HuH-7 (cell line): ENCODE measurements around the gene TAB3.
"Not testable (repeated sequence)": the region's sequence is repeated elsewhere in the genome, so short reads cannot be mapped to it uniquely, and the experiment has no call there.

Experiments used
- DNase-seq: peaks from one replicate; pipeline ENCODE4 v3.0.0; 2011; ENCODE audit warnings: low spot score

Gene TAB3

DNA sequence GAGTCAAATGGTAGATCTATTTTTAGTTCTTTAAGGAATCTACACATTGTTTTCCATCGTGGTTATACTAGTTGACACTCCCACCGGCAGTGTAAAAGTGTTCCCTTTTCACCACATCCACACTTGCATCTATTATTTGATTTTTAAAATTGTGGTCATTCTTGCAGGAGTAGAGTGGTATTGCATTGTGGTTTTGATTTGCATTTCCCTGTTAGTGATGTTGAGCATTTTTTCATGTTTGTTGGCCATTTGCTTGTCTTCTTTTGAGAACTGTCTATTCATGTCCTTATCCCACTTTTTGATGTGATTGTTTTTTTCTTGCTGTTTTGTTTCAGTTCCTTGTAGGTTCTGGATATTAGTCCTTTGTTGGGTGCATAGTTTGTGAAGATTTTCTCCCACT lies 70.0 kb downstream of the TAB3 start:
- DNase-seq = no peak

DNA sequence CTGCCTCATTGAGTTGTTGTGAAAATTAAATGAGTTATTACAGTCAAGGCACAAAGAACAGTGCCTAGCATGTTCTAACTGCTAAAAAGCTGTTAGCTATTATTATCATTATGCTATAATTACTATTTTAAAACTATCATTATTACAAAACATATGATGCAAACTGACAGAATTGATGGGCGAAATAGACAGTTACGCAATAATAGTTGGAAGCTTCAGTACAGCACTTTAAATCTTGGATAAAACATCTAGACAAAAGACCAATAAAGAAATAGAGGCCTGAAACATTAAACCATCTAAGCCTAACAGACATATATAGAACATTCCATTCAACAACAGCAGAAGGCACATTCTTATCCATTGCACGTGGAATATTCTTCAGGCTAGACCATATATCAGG lies 73.0 kb downstream of the TAB3 start:
- no peak for DNase-seq

- no peak for DNase-seq
Measured at GRCh38 chrX:30814978-30815377, 74.1 kb downstream of the TAB3 start.

GRCh38 chrX:30812326-30812725 lies 76.7 kb downstream of the TAB3 start:
- DNase-seq = no peak

GRCh38 chrX:30806187-30806728 lies 82.8 kb downstream of the TAB3 start:
- no peak for DNase-seq

GRCh38 chrX:30804462-30804861 lies 84.6 kb downstream of the TAB3 start:
- DNase-seq = no peak

GRCh38 chrX:30800901-30801300 lies 88.2 kb downstream of the TAB3 start:
- DNase-seq = no peak

DNA sequence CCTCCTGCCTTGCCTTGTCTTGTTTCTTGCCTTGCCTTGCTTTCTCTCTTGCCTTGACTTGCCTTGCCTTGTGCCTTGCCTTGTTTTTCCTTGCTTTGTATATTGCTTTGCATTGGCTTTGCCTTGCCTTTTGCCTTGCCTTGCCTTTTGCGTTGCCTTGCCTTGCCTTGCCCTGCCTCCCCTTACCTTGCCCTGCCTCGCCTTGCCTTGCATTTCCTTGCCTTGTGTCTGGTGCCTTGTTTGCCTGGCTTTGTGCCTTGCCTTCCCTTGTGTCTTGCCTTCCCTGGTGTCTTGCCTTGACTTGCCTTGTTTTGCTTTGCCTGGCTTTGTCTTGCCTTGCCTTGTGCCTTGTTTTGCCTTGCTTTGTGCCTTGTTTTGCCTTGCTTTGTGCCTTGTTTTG lies 89.7 kb downstream of the TAB3 start:
- DNase-seq = no peak

GRCh38 chrX:30798810-30799209 lies 90.2 kb downstream of the TAB3 start:
- DNase-seq = no peak

- DNase-seq = not testable (repeated sequence)
Measured at GRCh38 chrX:30797301-30797700, 91.8 kb downstream of the TAB3 start.

GRCh38 chrX:30795981-30796958 lies 92.8 kb downstream of the TAB3 start:
- DNase-seq = no peak

DNA sequence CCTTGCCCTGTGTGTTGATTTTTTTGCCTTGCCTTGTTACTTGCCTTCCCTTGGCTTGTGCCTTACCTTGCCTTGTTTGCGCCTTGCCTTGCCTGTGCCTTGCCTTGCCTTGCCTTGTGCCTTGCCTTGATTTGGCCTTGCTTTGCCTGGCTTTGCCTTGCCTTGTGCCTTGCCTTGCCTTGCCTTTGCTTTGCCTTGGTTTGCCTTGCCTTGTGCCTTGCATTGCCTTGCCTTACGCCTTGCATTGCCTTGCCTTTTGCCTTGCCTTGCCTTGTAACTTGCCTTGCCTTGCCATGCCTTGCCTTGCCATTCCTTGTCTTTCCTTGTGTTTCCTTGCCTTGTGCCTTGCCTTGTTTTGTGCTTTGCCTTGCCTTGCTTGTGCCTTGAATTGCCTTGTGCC lies 94.6 kb downstream of the TAB3 start:
- DNase-seq = no peak

- no peak for DNase-seq
Measured at GRCh38 chrX:30793767-30794103, 95.3 kb downstream of the TAB3 start.

DNA sequence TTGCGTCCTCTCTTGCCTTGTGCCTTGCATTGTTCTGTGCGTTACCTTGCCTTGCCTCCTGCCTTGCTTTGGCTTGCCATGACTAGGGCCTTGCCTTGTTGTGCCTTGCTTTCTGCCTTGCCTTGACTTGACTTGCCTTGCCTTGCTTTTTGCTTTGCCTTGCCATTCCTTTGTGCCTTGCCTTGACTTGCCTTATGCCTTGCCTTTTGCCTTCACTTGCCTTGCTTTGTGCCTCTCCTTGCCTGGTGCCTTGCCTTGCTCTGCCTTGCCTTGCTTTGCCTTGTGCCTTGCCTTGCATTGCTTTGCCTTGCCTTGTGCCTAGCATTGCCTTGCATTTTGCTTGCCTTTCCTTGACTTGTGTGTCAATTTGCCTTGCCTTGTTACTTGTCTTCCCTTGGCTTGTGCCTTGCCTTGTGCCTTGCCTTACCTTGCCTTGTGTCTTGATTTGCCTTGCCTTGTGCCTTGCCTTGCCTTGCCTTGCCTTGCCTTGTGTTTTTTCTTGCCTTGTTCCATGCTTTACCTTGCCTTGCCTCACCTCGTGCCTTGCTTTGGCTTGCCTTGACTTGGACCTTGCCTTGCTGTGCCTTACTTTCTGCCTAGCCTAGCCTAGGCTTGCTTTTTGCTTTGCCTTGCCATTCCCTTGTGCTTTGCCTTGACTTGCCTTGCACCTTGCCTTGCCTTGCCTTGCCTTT lies 95.8 kb downstream of the TAB3 start:
- no peak for DNase-seq

- DNase-seq = no peak
Measured at GRCh38 chrX:30791296-30792278, 97.5 kb downstream of the TAB3 start.

GRCh38 chrX:30787012-30787411 lies 102.0 kb downstream of the TAB3 start:
- no peak for DNase-seq

DNA sequence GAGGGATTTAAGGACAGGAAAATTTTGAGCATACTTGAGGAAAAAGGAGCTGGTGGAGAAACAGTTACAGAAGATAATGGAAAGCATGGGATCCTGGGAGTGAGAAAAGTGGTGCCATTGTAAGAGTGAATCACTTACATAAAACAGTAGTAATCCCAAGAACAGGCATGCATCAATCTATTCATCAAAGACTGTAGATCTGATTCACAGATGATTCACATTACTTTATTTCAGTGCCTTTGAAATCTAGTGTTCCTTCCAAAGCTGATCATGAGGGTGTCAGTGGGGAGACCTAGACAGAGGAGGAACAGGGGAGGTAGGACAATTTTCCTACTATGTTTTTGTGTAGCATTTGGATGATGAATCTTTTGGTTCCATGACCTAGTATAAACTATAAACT lies 102.7 kb downstream of the TAB3 start:
- DNase-seq = no peak

DNA sequence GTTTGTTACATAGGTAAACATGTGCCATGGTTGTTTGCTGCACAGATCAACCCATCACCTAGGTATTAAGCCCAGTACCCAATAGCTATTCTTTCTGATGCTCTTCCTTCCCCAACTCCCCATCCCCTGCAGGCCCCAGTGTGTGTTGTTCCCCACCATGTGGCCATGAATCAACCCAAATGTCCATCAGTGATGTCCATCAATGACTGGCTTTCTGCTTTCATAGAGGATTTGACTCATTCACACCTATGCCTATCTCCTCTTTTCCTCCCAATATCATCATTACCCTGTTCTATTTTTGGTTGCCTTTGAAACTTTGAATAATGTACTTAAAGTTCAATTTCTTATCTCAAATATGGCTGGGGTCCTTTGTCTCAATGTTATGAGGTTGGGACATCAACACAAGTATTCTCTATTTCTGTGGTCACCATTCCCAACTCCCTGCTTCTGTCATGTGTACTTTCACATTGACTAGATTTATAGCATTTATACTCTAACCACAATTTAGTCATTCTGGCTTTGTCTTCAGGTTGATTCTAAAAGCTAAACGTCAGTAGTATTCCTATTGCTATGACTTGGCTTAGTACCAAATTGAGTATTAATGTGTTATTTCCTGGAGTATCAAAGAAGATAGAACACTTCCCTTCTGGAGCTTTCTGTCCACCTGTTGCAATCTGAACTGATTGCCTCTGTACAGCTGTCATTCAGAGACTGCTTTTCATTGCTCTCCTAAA lies 107.2 kb downstream of the TAB3 start:
- no peak for DNase-seq

GRCh38 chrX:30779453-30780030 lies 109.5 kb downstream of the TAB3 start:
- DNase-seq = no peak

GRCh38 chrX:30777575-30777974 lies 111.5 kb downstream of the TAB3 start:
- DNase-seq = no peak
